Liver (tissue), 9 donors: ENCODE results near the gene PLAC1. TPM values are rescaled to one million over a fixed set of nuclear protein-coding genes. Genes with fewer than 3 reads are reported as not detected.

Source experiments
- DNase-seq: peaks from one replicate; pipeline ENCODE4 v3.0.0-alpha.2; 2017; ENCODE audit warnings: low spot score
- H3K27ac ChIP-seq, 2 donors: one replicate each; pipeline ENCODE4 v1.7.0; 2013; ENCODE audit warnings: inconsistent platforms in 2 of 2, low read length in 2 of 2, control low read depth in 1 of 2, low read depth in 1 of 2, mild to moderate bottlenecking in 1 of 2
- H3K27me3 ChIP-seq, 4 donors: one replicate each; pipeline versions ENCODE4 v1.6.1 to v1.7.0; 2013; ENCODE audit warnings: low read length in 3 of 4, inconsistent platforms in 1 of 4, mild to moderate bottlenecking in 1 of 4, moderate library complexity in 1 of 4; ENCODE audit not compliant: control insufficient read depth in 4 of 4, insufficient read depth in 4 of 4
- H3K36me3 ChIP-seq, 4 donors: one replicate each; pipeline versions ENCODE4 v1.6.1 to v1.7.0; 2013; ENCODE audit warnings: low read length in 3 of 4, mild to moderate bottlenecking in 3 of 4, low read depth in 1 of 4, moderate library complexity in 1 of 4; ENCODE audit not compliant: control insufficient read depth in 4 of 4, insufficient read depth in 3 of 4
- H3K4me1 ChIP-seq, 4 donors: one replicate each; pipeline versions ENCODE4 v1.6.1 to v1.7.0; 2013; ENCODE audit warnings: low read length in 3 of 4, mild to moderate bottlenecking in 3 of 4, moderate library complexity in 1 of 4; ENCODE audit not compliant: control insufficient read depth in 4 of 4, insufficient read depth in 4 of 4
- H3K4me3 ChIP-seq, 3 donors: one replicate each; pipeline versions ENCODE4 v1.6.1 to v1.7.0; 2013; ENCODE audit warnings: low read length in 3 of 3, control low read depth in 1 of 3, low read depth in 1 of 3, mild to moderate bottlenecking in 1 of 3
- H3K9ac ChIP-seq, 2 donors: one replicate each; pipeline ENCODE4 v1.7.0; 2013; ENCODE audit warnings: low read length in 2 of 2, mild to moderate bottlenecking in 2 of 2, moderate library complexity in 2 of 2, control low read depth in 1 of 2, low read depth in 1 of 2
- H3K9me3 ChIP-seq, 4 donors: one replicate each; pipeline versions ENCODE4 v1.6.1 to v1.7.0; 2013; ENCODE audit warnings: low read length in 3 of 4; ENCODE audit not compliant: control insufficient read depth in 4 of 4
- EGR1 ChIP-seq, 2 donors: IDR thresholded peaks; 2 replicates each; pipeline ENCODE4 v1.6.1; 2016 to 2018; ENCODE audit warnings: antibody characterized with exemption in 2 of 2, low read depth in 2 of 2
- FOXA1 ChIP-seq: IDR thresholded peaks from 2 replicates; pipeline ENCODE4 v1.6.1; 2016; ENCODE audit warnings: antibody characterized with exemption
- GABPA ChIP-seq, 2 donors: IDR thresholded peaks in 1 of 2; conservative IDR thresholded peaks in 1 of 2; 2 replicates each; pipeline ENCODE4 v1.6.1; 2016; ENCODE audit warnings: antibody characterized with exemption in 2 of 2, mild to moderate bottlenecking in 1 of 2, moderate library complexity in 1 of 2
- HNF4A ChIP-seq, 2 donors: conservative IDR thresholded peaks; 2 replicates each; pipeline ENCODE4 v1.6.1; 2016; ENCODE audit warnings: antibody characterized with exemption in 2 of 2, mild to moderate bottlenecking in 2 of 2
- JUND ChIP-seq, 2 donors: IDR thresholded peaks; 2 replicates each; pipeline ENCODE4 v1.6.1; 2016; ENCODE audit warnings: antibody characterized with exemption in 2 of 2
- NR2F2 ChIP-seq: IDR thresholded peaks from 2 replicates; pipeline ENCODE4 v1.6.1; 2016; ENCODE audit warnings: antibody characterized with exemption
- RXRA ChIP-seq, 2 donors: IDR thresholded peaks; 2 replicates each; pipeline ENCODE4 v1.6.1; 2017 to 2018; ENCODE audit warnings: antibody characterized with exemption in 2 of 2, mild to moderate bottlenecking in 1 of 2
- SP1 ChIP-seq: IDR thresholded peaks from 2 replicates; pipeline ENCODE4 v1.6.1; 2018; ENCODE audit warnings: antibody characterized with exemption, mild to moderate bottlenecking
- TAF1 ChIP-seq: conservative IDR thresholded peaks from 2 replicates; pipeline ENCODE4 v1.6.1; 2016; ENCODE audit warnings: antibody characterized with exemption, mild to moderate bottlenecking
- YY1 ChIP-seq: IDR thresholded peaks from 2 replicates; pipeline ENCODE4 v1.6.1; 2016; ENCODE audit warnings: antibody characterized with exemption, mild to moderate bottlenecking
- WGBS: extraction: QIAGEN DNeasy Blood & Tissue Kit; methylation state at CpG from one replicate; pipeline ENCODE4 v1.1.7; 2013; 5-methylcytosine and 5-hydroxymethylcytosine counted together
- polyA plus RNA-seq, 2 donors: library from polyadenylated mRNA; stranded (reverse) in 1 of 2; unstranded in 1 of 2; fragments of 200-250 nt in 1 of 2; fragments of >200 nt in 1 of 2; fragmentation: Nextera tagmentation in 1 of 2; extraction: Ambion mirVana in 1 of 2; gene quantifications; one replicate each; pipeline versions ENCODE4 v1.2.1 to v1.2.3, GENCODE V29; 2013 to 2015
- total RNA-seq, 2 donors: library from RNA; depleted of rRNA; stranded (reverse); fragments of >200 nt; gene quantifications; one replicate each; pipeline ENCODE4 v1.2.3, GENCODE V29; 2014
- TF ChIP-seq, protein P1 (sequence below): IDR thresholded peaks from 2 replicates; pipeline ENCODE4 v1.6.1; 2016; ENCODE audit warnings: antibody characterized with exemption, mild to moderate bottlenecking
- TF ChIP-seq, protein P2 (sequence below): fragments of 150-350 bp; IDR thresholded peaks from 2 replicates; pipeline ENCODE4 v1.5.1; 2017; ENCODE audit warnings: improper control_type of control experiment, low read depth, low read length; ENCODE audit not compliant: missing input control
- TF ChIP-seq, protein P3 (sequence below): IDR thresholded peaks from 2 replicates; pipeline ENCODE4 v1.6.1; 2016; ENCODE audit warnings: antibody characterized with exemption
- donor health status: healthy.
- donor health status: healthy.
- donor health status: healthy.
- donor health status: healthy.
- donor health status: healthy.

PLAC1 gene
- total and polyA plus RNA-seq, 4 donors, result not detected

DNA sequence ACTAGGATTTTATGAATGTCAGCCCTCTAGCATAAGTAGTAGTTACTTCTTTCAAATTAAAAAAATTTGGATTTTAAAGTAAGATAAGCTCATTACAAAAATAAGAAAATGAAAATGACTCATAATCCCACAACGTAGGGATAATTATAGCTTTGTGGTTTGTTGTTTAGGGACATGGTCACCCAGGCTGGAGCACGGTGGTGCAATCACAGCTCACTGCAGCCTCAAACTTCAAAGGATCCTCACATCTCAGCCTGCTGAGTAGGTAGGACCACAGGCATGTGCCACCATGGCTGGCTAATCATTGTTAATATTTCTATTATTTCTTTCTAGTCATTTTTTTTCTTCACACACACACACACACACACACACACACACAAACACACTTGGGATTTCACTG lies 57.6 kb downstream of the PLAC1 start (continued):
- TF ChIP-seq, protein P1, sequence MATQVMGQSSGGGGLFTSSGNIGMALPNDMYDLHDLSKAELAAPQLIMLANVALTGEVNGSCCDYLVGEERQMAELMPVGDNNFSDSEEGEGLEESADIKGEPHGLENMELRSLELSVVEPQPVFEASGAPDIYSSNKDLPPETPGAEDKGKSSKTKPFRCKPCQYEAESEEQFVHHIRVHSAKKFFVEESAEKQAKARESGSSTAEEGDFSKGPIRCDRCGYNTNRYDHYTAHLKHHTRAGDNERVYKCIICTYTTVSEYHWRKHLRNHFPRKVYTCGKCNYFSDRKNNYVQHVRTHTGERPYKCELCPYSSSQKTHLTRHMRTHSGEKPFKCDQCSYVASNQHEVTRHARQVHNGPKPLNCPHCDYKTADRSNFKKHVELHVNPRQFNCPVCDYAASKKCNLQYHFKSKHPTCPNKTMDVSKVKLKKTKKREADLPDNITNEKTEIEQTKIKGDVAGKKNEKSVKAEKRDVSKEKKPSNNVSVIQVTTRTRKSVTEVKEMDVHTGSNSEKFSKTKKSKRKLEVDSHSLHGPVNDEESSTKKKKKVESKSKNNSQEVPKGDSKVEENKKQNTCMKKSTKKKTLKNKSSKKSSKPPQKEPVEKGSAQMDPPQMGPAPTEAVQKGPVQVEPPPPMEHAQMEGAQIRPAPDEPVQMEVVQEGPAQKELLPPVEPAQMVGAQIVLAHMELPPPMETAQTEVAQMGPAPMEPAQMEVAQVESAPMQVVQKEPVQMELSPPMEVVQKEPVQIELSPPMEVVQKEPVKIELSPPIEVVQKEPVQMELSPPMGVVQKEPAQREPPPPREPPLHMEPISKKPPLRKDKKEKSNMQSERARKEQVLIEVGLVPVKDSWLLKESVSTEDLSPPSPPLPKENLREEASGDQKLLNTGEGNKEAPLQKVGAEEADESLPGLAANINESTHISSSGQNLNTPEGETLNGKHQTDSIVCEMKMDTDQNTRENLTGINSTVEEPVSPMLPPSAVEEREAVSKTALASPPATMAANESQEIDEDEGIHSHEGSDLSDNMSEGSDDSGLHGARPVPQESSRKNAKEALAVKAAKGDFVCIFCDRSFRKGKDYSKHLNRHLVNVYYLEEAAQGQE, result no peak
- TF ChIP-seq JUND (IDR thresholded peaks at IDR 0.05), result no peak
- TF ChIP-seq RXRA (IDR thresholded peaks at IDR 0.05), result no peak
- TF ChIP-seq FOXA1, result no peak
- no peak for TF ChIP-seq YY1

DNA sequence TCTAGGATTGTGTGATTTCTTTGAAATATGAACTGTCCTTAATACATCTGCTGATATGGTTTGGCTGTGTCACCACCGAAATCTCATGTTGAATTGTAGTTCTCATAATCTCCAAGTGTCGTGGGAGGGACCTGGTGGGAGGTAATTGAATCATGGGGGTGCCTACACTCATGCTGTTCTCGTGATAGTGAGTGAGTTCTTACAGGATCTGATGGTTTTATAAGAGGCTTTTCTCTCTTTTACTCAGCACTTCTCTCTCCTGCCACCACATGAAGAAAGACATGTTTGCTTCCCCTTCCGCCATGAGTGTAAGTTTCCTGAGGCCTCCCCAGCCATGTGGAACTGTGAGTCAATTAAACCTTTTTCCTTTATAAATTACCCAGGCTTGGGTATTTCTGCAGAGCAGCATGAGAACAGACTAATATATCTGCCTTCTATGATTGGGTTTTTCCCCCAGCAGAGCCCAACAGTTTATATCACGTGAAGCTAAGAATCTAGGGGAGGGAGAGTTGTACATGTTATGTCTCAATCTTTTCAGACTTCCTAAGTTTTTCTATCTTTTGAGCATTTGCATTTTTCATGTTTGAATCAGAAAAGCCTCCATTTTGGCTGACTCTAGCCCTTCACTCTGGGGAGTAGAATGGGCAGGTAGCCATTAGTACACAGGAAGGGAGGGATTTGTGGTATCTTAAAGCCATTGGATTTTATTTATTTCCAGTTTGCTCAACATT lies 58.9 kb downstream of the PLAC1 start:
- DNase-seq, result no peak

DNA sequence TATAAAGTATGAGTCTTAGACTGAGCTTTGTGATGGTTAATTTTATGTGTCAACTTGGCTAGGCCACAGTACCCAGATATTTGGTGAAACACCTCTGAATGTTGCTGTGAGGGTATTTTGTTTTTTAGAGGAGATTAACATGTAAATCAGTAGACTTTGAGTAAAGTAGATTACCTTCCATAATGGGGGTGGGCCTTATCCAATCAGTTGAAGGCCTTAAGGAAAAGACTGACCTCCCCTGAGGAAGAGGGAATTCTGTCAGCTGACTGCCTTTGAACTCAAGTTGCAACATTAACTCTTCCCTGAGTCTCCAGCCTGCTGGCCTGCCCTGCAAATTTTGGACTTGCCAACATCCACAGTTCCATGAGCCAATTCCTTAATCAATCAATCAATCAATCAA lies 66.0 kb downstream of the PLAC1 start:
- TF ChIP-seq NR2F2, result no peak
- no peak for TF ChIP-seq RXRA (IDR thresholded peaks at IDR 0.05)
- no peak for TF ChIP-seq HNF4A (conservative IDR thresholded peaks at IDR 0.05)
- TF ChIP-seq YY1, result no peak
- TF ChIP-seq, protein P2, sequence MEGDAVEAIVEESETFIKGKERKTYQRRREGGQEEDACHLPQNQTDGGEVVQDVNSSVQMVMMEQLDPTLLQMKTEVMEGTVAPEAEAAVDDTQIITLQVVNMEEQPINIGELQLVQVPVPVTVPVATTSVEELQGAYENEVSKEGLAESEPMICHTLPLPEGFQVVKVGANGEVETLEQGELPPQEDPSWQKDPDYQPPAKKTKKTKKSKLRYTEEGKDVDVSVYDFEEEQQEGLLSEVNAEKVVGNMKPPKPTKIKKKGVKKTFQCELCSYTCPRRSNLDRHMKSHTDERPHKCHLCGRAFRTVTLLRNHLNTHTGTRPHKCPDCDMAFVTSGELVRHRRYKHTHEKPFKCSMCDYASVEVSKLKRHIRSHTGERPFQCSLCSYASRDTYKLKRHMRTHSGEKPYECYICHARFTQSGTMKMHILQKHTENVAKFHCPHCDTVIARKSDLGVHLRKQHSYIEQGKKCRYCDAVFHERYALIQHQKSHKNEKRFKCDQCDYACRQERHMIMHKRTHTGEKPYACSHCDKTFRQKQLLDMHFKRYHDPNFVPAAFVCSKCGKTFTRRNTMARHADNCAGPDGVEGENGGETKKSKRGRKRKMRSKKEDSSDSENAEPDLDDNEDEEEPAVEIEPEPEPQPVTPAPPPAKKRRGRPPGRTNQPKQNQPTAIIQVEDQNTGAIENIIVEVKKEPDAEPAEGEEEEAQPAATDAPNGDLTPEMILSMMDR, result no peak
- TF ChIP-seq, protein P1, result no peak
- no peak for TF ChIP-seq SP1
- no peak for TF ChIP-seq EGR1 (IDR thresholded peaks at IDR 0.05; ENCODE audit: low read depth in 2 of 2)
- Histone ChIP-seq H3K9ac (no peak overlapping the region), H3K4me3 (no peak overlapping the region), H3K4me1 (no peaks in the 10 kb centered on the region), H3K27ac (no peak overlapping the region), H3K27me3 (no peaks in the 10 kb centered on the region), H3K36me3 (no peaks in the 10 kb centered on the region), H3K9me3 (no peaks in the 10 kb centered on the region)
- DNase-seq, result no peak

More for the DNA sequence above, 58.9 kb downstream of the PLAC1 start:
- no peak overlapping the region for H3K4me3 ChIP-seq
- no peaks in the 10 kb centered on the region for H3K4me1 ChIP-seq
- H3K27me3 ChIP-seq, result peaks cover 0 to 3% (median 0%) of the 10 kb centered on the region in 4 donors
- H3K9ac ChIP-seq, result no peak overlapping the region
- WGBS, result 66% methylated on average over 5 of the region's 5 CpGs
- H3K36me3 ChIP-seq, result no peaks in the 10 kb centered on the region
- no peaks in the 10 kb centered on the region for H3K9me3 ChIP-seq
- TF ChIP-seq FOXA1 (no peak), HNF4A (conservative IDR thresholded peaks at IDR 0.05) (no peak), EGR1 (IDR thresholded peaks at IDR 0.05; ENCODE audit: low read depth in 2 of 2) (no peak), GABPA (IDR thresholded peaks at IDR 0.05 in 1 of 2, conservative IDR thresholded peaks at IDR 0.05 in 1 of 2) (no peak), NR2F2 (no peak), TAF1 (no peak), RXRA (IDR thresholded peaks at IDR 0.05) (no peak), SP1 (no peak)
- TF ChIP-seq, protein P1, result no peak
- TF ChIP-seq, protein P3, sequence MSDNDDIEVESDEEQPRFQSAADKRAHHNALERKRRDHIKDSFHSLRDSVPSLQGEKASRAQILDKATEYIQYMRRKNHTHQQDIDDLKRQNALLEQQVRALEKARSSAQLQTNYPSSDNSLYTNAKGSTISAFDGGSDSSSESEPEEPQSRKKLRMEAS, result no peak
- H3K27ac ChIP-seq, result no peak overlapping the region
